ENCODE results near the gene KDM1A.
"Not testable (repeated sequence)": the region's sequence is repeated elsewhere in the genome, so short reads cannot be mapped to it uniquely, and the experiment has no call there.

KDM1A gene

GRCh38 chr1:22995774-22996173 lies 23.5 kb upstream of the KDM1A start:
- Histone ChIP-seq H3K27me3 (peaks cover 4% of the 10 kb centered on the region), H3K4me3 (ENCODE audit: low read depth in 1 of 2, low read length in 1 of 2) (no peak overlapping the region), H3K27ac (no peak overlapping the region), H3K36me3 (no peaks in the 10 kb centered on the region), H3K4me1 (ENCODE audit: control insufficient read depth in 1 of 2, insufficient read depth in 1 of 2, low read depth in 1 of 2, low read length in 1 of 2) (no peaks in the 10 kb centered on the region), H3K9me3 (peaks cover 5% of the 10 kb centered on the region)
- no peak for TF ChIP-seq CTCF (IDR thresholded peaks at IDR 0.05)

GRCh38 chr1:22997528-22997927 lies 21.7 kb upstream of the KDM1A start:
- H3K27me3 ChIP-seq = peaks cover 12% of the 10 kb centered on the region
- not testable (repeated sequence) for H3K4me3 ChIP-seq (ENCODE audit: low read depth in 1 of 2, low read length in 1 of 2); H3K9me3 ChIP-seq; H3K36me3 ChIP-seq; H3K27ac ChIP-seq; H3K4me1 ChIP-seq (ENCODE audit: control insufficient read depth in 1 of 2, insufficient read depth in 1 of 2, low read depth in 1 of 2, low read length in 1 of 2)

GRCh38 chr1:23000133-23000532 lies 19.1 kb upstream of the KDM1A start:
- not testable (repeated sequence) for H3K9me3 ChIP-seq; H3K4me1 ChIP-seq (ENCODE audit: control insufficient read depth in 1 of 2, insufficient read depth in 1 of 2, low read depth in 1 of 2, low read length in 1 of 2); H3K27ac ChIP-seq; H3K36me3 ChIP-seq; H3K4me3 ChIP-seq (ENCODE audit: low read depth in 1 of 2, low read length in 1 of 2)
- peaks cover 31% of the 10 kb centered on the region for H3K27me3 ChIP-seq

GRCh38 chr1:23002218-23002617 lies 17.1 kb upstream of the KDM1A start:
- not testable (repeated sequence) for H3K27ac ChIP-seq; H3K9me3 ChIP-seq; H3K4me3 ChIP-seq (ENCODE audit: low read depth in 1 of 2, low read length in 1 of 2); H3K36me3 ChIP-seq; H3K4me1 ChIP-seq (ENCODE audit: control insufficient read depth in 1 of 2, insufficient read depth in 1 of 2, low read depth in 1 of 2, low read length in 1 of 2)
- H3K27me3 ChIP-seq = peaks cover 43% of the 10 kb centered on the region

- TF ChIP-seq CTCF (IDR thresholded peaks at IDR 0.05) = no peak
- Histone ChIP-seq H3K36me3 (no peaks in the 10 kb centered on the region), H3K4me1 (ENCODE audit: control insufficient read depth in 1 of 2, insufficient read depth in 1 of 2, low read depth in 1 of 2, low read length in 1 of 2) (no peaks in the 10 kb centered on the region), H3K9me3 (no peaks in the 10 kb centered on the region), H3K27ac (no peak overlapping the region), H3K27me3 (peaks cover 43% of the 10 kb centered on the region), H3K4me3 (ENCODE audit: low read depth in 1 of 2, low read length in 1 of 2) (no peak overlapping the region)
Measured at GRCh38 chr1:23004112-23004511, 15.2 kb upstream of the KDM1A start.

GRCh38 chr1:23004769-23005168 lies 14.5 kb upstream of the KDM1A start:
- H3K4me3 ChIP-seq (ENCODE audit: low read depth in 1 of 2, low read length in 1 of 2); H3K27ac ChIP-seq; H3K9me3 ChIP-seq; H3K36me3 ChIP-seq; H3K4me1 ChIP-seq (ENCODE audit: control insufficient read depth in 1 of 2, insufficient read depth in 1 of 2, low read depth in 1 of 2, low read length in 1 of 2): not testable (repeated sequence)
- peaks cover 50% of the 10 kb centered on the region for H3K27me3 ChIP-seq

- no peak for TF ChIP-seq CTCF (IDR thresholded peaks at IDR 0.05)
- Histone ChIP-seq H3K4me1 (ENCODE audit: control insufficient read depth in 1 of 2, insufficient read depth in 1 of 2, low read depth in 1 of 2, low read length in 1 of 2) (no peaks in the 10 kb centered on the region), H3K36me3 (no peaks in the 10 kb centered on the region), H3K9me3 (no peaks in the 10 kb centered on the region), H3K27me3 (peaks cover 64% of the 10 kb centered on the region), H3K4me3 (ENCODE audit: low read depth in 1 of 2, low read length in 1 of 2) (no peak overlapping the region), H3K27ac (no peak overlapping the region)
Measured at GRCh38 chr1:23007106-23007505, 12.2 kb upstream of the KDM1A start.

- H3K27ac ChIP-seq = no peak overlapping the region
- no peak for TF ChIP-seq CTCF (IDR thresholded peaks at IDR 0.05)
Measured at GRCh38 chr1:23008901-23009300, 10.4 kb upstream of the KDM1A start.

GRCh38 chr1:23010025-23010424 lies 9.2 kb upstream of the KDM1A start:
- not testable (repeated sequence) for H3K4me3 ChIP-seq (ENCODE audit: low read depth in 1 of 2, low read length in 1 of 2); H3K27ac ChIP-seq; H3K9me3 ChIP-seq; H3K36me3 ChIP-seq; H3K4me1 ChIP-seq (ENCODE audit: control insufficient read depth in 1 of 2, insufficient read depth in 1 of 2, low read depth in 1 of 2, low read length in 1 of 2)
- H3K27me3 ChIP-seq = peaks cover 47% of the 10 kb centered on the region

More at GRCh38 chr1:23008901-23009300, 10.4 kb upstream of the KDM1A start:
- Histone ChIP-seq H3K36me3 (no peaks in the 10 kb centered on the region), H3K9me3 (no peaks in the 10 kb centered on the region), H3K27me3 (peaks cover 57% of the 10 kb centered on the region), H3K4me1 (ENCODE audit: control insufficient read depth in 1 of 2, insufficient read depth in 1 of 2, low read depth in 1 of 2, low read length in 1 of 2) (peaks cover 6% of the 10 kb centered on the region in 2 experiments), H3K4me3 (ENCODE audit: low read depth in 1 of 2, low read length in 1 of 2) (no peak overlapping the region)
